A673 (cell line): ENCODE data around the gene NCKAP5. TPM values are rescaled to one million over a fixed set of nuclear protein-coding genes. Genes with fewer than 3 reads are reported as not detected.

ENCODE experiments used
- BruUV-seq: library from RNA; stranded (reverse); fragments of 400-500 nt; replicated peaks from 2 replicates; lab custom pipeline; 2021; lab: Mats Ljungman, UMichigan
- CTCF ChIA-PET: fragments of 300-600 bp; sonication (Branson Sonifier 250); formaldehyde crosslinking; loops from one replicate; lab custom pipeline; 2022; ENCODE audit warnings: antibody characterized with exemption; lab: Charles Lee
- POLR2A ChIA-PET: fragments of 300-600 bp; sonication (Branson Sonifier 250); formaldehyde crosslinking; loops from one replicate; lab custom pipeline; 2022; ENCODE audit warnings: antibody characterized with exemption; ENCODE audit not compliant: low non-redundant PET; lab: Charles Lee
- DNase-seq: peaks from one replicate; pipeline ENCODE4 v3.0.0-alpha.2; 2015; ENCODE audit warnings: low spot score
- H3K27ac ChIP-seq: fragments of 200-600 bp; sonication (generic); 2 replicates; pipeline ENCODE4 v1.5.1; 2016; ENCODE audit warnings: mixed run types, low read depth, mild to moderate bottlenecking, mixed read lengths, antibody characterized with exemption, low read length; ENCODE audit not compliant: poor library complexity, severe bottlenecking
- H3K27me3 ChIP-seq: fragments of 200-600 bp; sonication (generic); replicated peaks from 2 replicates; pipeline ENCODE4 v1.6.1; 2017; ENCODE audit warnings: mixed run types, low read depth, mild to moderate bottlenecking, mixed read lengths, antibody characterized with exemption, low read length; ENCODE audit not compliant: insufficient read depth, poor library complexity
- H3K36me3 ChIP-seq: fragments of 200-600 bp; sonication (generic); 2 replicates; pipeline ENCODE4 v1.6.1; 2016; ENCODE audit warnings: mixed run types, mild to moderate bottlenecking, mixed read lengths, antibody characterized with exemption, low read length; ENCODE audit not compliant: insufficient read depth, poor library complexity, severe bottlenecking
- H3K4me1 ChIP-seq: fragments of 200-600 bp; sonication (generic); 2 replicates; pipeline ENCODE4 v1.6.1; 2017; ENCODE audit warnings: mixed run types, mild to moderate bottlenecking, mixed read lengths, antibody characterized with exemption, low read length; ENCODE audit not compliant: insufficient read depth, poor library complexity, severe bottlenecking
- H3K4me3 ChIP-seq: fragments of 200-600 bp; sonication (generic); 2 replicates; pipeline ENCODE4 v1.5.1; 2016; ENCODE audit warnings: low read depth, mixed run types, mild to moderate bottlenecking, mixed read lengths, low read length; ENCODE audit not compliant: poor library complexity, severe bottlenecking
- H3K9me3 ChIP-seq: fragments of 200-600 bp; sonication (generic); 2 replicates; pipeline ENCODE4 v1.6.1; 2016; ENCODE audit warnings: mixed run types, low read depth, mild to moderate bottlenecking, mixed read lengths, antibody characterized with exemption, low read length; ENCODE audit not compliant: poor library complexity, severe bottlenecking
- CTCF ChIP-seq: fragments of 300-800, 200-600 bp; sonication (generic); conservative IDR thresholded peaks from 2 replicates; pipeline ENCODE4 v1.5.1; 2017; ENCODE audit warnings: low read depth, mild to moderate bottlenecking, antibody characterized with exemption, low read length, moderate library complexity, mixed read lengths
- EZH2 ChIP-seq: fragments of 200-600 bp; sonication (generic); IDR thresholded peaks from 2 replicates; pipeline ENCODE4 v1.6.1; 2017; ENCODE audit warnings: borderline replicate concordance, low read depth, mild to moderate bottlenecking, mixed read lengths, antibody characterized with exemption, low read length; ENCODE audit not compliant: poor library complexity, severe bottlenecking
- intact Hi-C: fragments of 100-400 bp; cut with micrococcal nuclease; formaldehyde crosslinking; loops from one replicate; pipeline ENCODE4 v1.10.0; 2022; ENCODE audit not compliant: unreplicated experiment
- total RNA-seq: library from RNA; stranded (reverse); gene quantifications from 2 replicates; pipeline ENCODE4 v1.2.3, GENCODE V29; 2021

NCKAP5 gene
- total RNA-seq, 1 experiment from 2014 or later: 26.6 TPM

GRCh38 chr2:133415210-133415876, 152.9 kb downstream of the NCKAP5 start:
- Histone ChIP-seq H3K27ac (no peak overlapping the region), H3K9me3 (no peaks in the 10 kb centered on the region), H3K4me3 (no peak overlapping the region), H3K4me1 (peaks cover 22% of the 10 kb centered on the region), H3K36me3 (no peaks in the 10 kb centered on the region), H3K27me3 (no peaks in the 10 kb centered on the region)
- intact Hi-C loops: no loop called here
- DNase-seq: no peak
- no TSS peak for BruUV-seq
- TF ChIP-seq CTCF: no peak
- no peak for TF ChIP-seq EZH2
- ChIA-PET CTCF (no interaction called here), POLR2A (no interaction called here)

GRCh38 chr2:133414486-133415209, 153.6 kb downstream of the NCKAP5 start:
- BruUV-seq: no TSS peak
- H3K9me3 ChIP-seq: no peaks in the 10 kb centered on the region
- H3K4me3 ChIP-seq: no peak overlapping the region
- H3K27ac ChIP-seq: no peak overlapping the region
- TF ChIP-seq EZH2 (no peak), CTCF (no peak)
- DNase-seq: no peak
- peaks cover 22% of the 10 kb centered on the region for H3K4me1 ChIP-seq
- POLR2A ChIA-PET: no interaction called here
- no peaks in the 10 kb centered on the region for H3K36me3 ChIP-seq
- H3K27me3 ChIP-seq: no peaks in the 10 kb centered on the region
- CTCF ChIA-PET: no interaction called here
- intact Hi-C loops: loop anchor here (5.0 kb wide), 1 partner anchor 148 kb away; no protein-coding TSS in a partner anchor

- Histone ChIP-seq H3K27me3 (no peaks in the 10 kb centered on the region), H3K36me3 (no peaks in the 10 kb centered on the region), H3K9me3 (no peaks in the 10 kb centered on the region), H3K27ac (no peak overlapping the region), H3K4me1 (peaks cover 26% of the 10 kb centered on the region), H3K4me3 (no peak overlapping the region)
- CTCF ChIA-PET: no interaction called here
- DNase-seq: no peak
- BruUV-seq: no TSS peak
- POLR2A ChIA-PET: no interaction called here
- TF ChIP-seq EZH2: no peak
- no peak for TF ChIP-seq CTCF
- intact Hi-C loops: loop anchor here (5.0 kb wide), 1 partner anchor 148 kb away; no protein-coding TSS in a partner anchor
Observed at GRCh38 chr2:133413863-133414262, 154.4 kb downstream of the NCKAP5 start.
